Liver (tissue), 9 donors: Measurements from ENCODE around the gene RAB3A. TPM values are rescaled to one million over a fixed set of nuclear protein-coding genes. Genes with fewer than 3 reads are reported as not detected.

Source experiments
- DNase-seq: peaks from one replicate; pipeline ENCODE4 v3.0.0-alpha.2; 2017; ENCODE audit warnings: low spot score
- H3K27ac ChIP-seq, 2 donors: one replicate each; pipeline ENCODE4 v1.7.0; 2013; ENCODE audit warnings: inconsistent platforms in 2 of 2, low read length in 2 of 2, control low read depth in 1 of 2, low read depth in 1 of 2, mild to moderate bottlenecking in 1 of 2
- H3K27me3 ChIP-seq, 4 donors: one replicate each; pipeline versions ENCODE4 v1.6.1 to v1.7.0; 2013; ENCODE audit warnings: low read length in 3 of 4, inconsistent platforms in 1 of 4, mild to moderate bottlenecking in 1 of 4, moderate library complexity in 1 of 4; ENCODE audit not compliant: control insufficient read depth in 4 of 4, insufficient read depth in 4 of 4
- H3K36me3 ChIP-seq, 4 donors: one replicate each; pipeline versions ENCODE4 v1.6.1 to v1.7.0; 2013; ENCODE audit warnings: low read length in 3 of 4, mild to moderate bottlenecking in 3 of 4, low read depth in 1 of 4, moderate library complexity in 1 of 4; ENCODE audit not compliant: control insufficient read depth in 4 of 4, insufficient read depth in 3 of 4
- H3K4me1 ChIP-seq, 4 donors: one replicate each; pipeline versions ENCODE4 v1.6.1 to v1.7.0; 2013; ENCODE audit warnings: low read length in 3 of 4, mild to moderate bottlenecking in 3 of 4, moderate library complexity in 1 of 4; ENCODE audit not compliant: control insufficient read depth in 4 of 4, insufficient read depth in 4 of 4
- H3K4me3 ChIP-seq, 3 donors: one replicate each; pipeline versions ENCODE4 v1.6.1 to v1.7.0; 2013; ENCODE audit warnings: low read length in 3 of 3, control low read depth in 1 of 3, low read depth in 1 of 3, mild to moderate bottlenecking in 1 of 3
- H3K9ac ChIP-seq, 2 donors: one replicate each; pipeline ENCODE4 v1.7.0; 2013; ENCODE audit warnings: low read length in 2 of 2, mild to moderate bottlenecking in 2 of 2, moderate library complexity in 2 of 2, control low read depth in 1 of 2, low read depth in 1 of 2
- H3K9me3 ChIP-seq, 4 donors: one replicate each; pipeline versions ENCODE4 v1.6.1 to v1.7.0; 2013; ENCODE audit warnings: low read length in 3 of 4; ENCODE audit not compliant: control insufficient read depth in 4 of 4
- EGR1 ChIP-seq, 2 donors: IDR thresholded peaks; 2 replicates each; pipeline ENCODE4 v1.6.1; 2016 to 2018; ENCODE audit warnings: antibody characterized with exemption in 2 of 2, low read depth in 2 of 2
- FOXA2 ChIP-seq: IDR thresholded peaks from 2 replicates; pipeline ENCODE4 v1.6.1; 2016; ENCODE audit warnings: antibody characterized with exemption
- GABPA ChIP-seq, 2 donors: IDR thresholded peaks in 1 of 2; conservative IDR thresholded peaks in 1 of 2; 2 replicates each; pipeline ENCODE4 v1.6.1; 2016; ENCODE audit warnings: antibody characterized with exemption in 2 of 2, mild to moderate bottlenecking in 1 of 2, moderate library complexity in 1 of 2
- HNF4A ChIP-seq, 2 donors: conservative IDR thresholded peaks; 2 replicates each; pipeline ENCODE4 v1.6.1; 2016; ENCODE audit warnings: antibody characterized with exemption in 2 of 2, mild to moderate bottlenecking in 2 of 2
- HNF4G ChIP-seq: IDR thresholded peaks from 2 replicates; pipeline ENCODE4 v1.6.1; 2016; ENCODE audit warnings: antibody characterized with exemption
- NR2F2 ChIP-seq: IDR thresholded peaks from 2 replicates; pipeline ENCODE4 v1.6.1; 2016; ENCODE audit warnings: antibody characterized with exemption
- RAD21 ChIP-seq, 2 donors: IDR thresholded peaks; 2 replicates each; pipeline ENCODE4 v1.6.1; 2016; ENCODE audit warnings: antibody characterized with exemption in 2 of 2, mild to moderate bottlenecking in 2 of 2
- SP1 ChIP-seq: IDR thresholded peaks from 2 replicates; pipeline ENCODE4 v1.6.1; 2018; ENCODE audit warnings: antibody characterized with exemption, mild to moderate bottlenecking
- YY1 ChIP-seq: IDR thresholded peaks from 2 replicates; pipeline ENCODE4 v1.6.1; 2016; ENCODE audit warnings: antibody characterized with exemption, mild to moderate bottlenecking
- WGBS: extraction: QIAGEN DNeasy Blood & Tissue Kit; methylation state at CpG from one replicate; pipeline ENCODE4 v1.1.7; 2013; 5-methylcytosine and 5-hydroxymethylcytosine counted together
- polyA plus RNA-seq, 2 donors: library from polyadenylated mRNA; stranded (reverse) in 1 of 2; unstranded in 1 of 2; fragments of 200-250 nt in 1 of 2; fragments of >200 nt in 1 of 2; fragmentation: Nextera tagmentation in 1 of 2; extraction: Ambion mirVana in 1 of 2; gene quantifications; one replicate each; pipeline versions ENCODE4 v1.2.1 to v1.2.3, GENCODE V29; 2013 to 2015
- total RNA-seq, 2 donors: library from RNA; depleted of rRNA; stranded (reverse); fragments of >200 nt; gene quantifications; one replicate each; pipeline ENCODE4 v1.2.3, GENCODE V29; 2014
- TF ChIP-seq, protein P1 (sequence below): IDR thresholded peaks from 2 replicates; pipeline ENCODE4 v1.6.1; 2016; ENCODE audit warnings: antibody characterized with exemption
- TF ChIP-seq, protein P2 (sequence below): IDR thresholded peaks from 2 replicates; pipeline ENCODE4 v1.6.1; 2016; ENCODE audit warnings: antibody characterized with exemption
- TF ChIP-seq, protein P3 (sequence below): fragments of 150-350 bp; IDR thresholded peaks from 2 replicates; pipeline ENCODE4 v1.5.1; 2017; ENCODE audit warnings: improper control_type of control experiment, low read depth, low read length; ENCODE audit not compliant: missing input control
- TF ChIP-seq, protein P4 (sequence below): IDR thresholded peaks from 2 replicates; pipeline ENCODE4 v1.6.1; 2016; ENCODE audit warnings: antibody characterized with exemption, mild to moderate bottlenecking
- donor health status: healthy.
- donor health status: healthy.
- donor health status: healthy.
- donor health status: healthy.
- donor health status: healthy.

The RAB3A gene
- total and polyA plus RNA-seq, 4 donors, result 0.33 to 1.7 (median 0.79) TPM

DNA sequence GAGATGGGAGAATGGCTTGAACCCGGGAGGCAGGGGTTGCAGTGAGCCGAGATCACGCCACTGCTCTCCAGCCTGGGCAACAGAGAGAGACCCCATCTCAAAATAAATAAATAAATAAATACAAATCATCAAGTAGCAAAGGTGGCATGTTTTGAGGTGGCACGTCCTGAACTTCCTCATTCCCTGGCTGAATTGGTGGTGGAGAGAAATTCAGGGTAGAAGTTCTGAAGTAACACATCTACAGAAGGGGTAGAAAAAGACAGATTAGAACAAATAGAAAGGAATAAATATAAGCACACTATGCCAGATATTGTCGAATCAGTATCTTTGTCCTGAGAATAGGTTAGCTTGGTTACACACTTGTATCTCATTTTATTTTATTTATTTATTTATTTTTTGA, 23.9 kb downstream of the RAB3A start:
- DNase-seq, result no peak
- H3K4me1 ChIP-seq, result no peaks in the 10 kb centered on the region
- no peak overlapping the region for H3K4me3 ChIP-seq
- no peak overlapping the region for H3K27ac ChIP-seq
- H3K27me3 ChIP-seq, result no peaks in the 10 kb centered on the region
- TF ChIP-seq NR2F2, result no peak
- TF ChIP-seq GABPA (IDR thresholded peaks at IDR 0.05 in 1 of 2, conservative IDR thresholded peaks at IDR 0.05 in 1 of 2), result no peak
- TF ChIP-seq, protein P1, sequence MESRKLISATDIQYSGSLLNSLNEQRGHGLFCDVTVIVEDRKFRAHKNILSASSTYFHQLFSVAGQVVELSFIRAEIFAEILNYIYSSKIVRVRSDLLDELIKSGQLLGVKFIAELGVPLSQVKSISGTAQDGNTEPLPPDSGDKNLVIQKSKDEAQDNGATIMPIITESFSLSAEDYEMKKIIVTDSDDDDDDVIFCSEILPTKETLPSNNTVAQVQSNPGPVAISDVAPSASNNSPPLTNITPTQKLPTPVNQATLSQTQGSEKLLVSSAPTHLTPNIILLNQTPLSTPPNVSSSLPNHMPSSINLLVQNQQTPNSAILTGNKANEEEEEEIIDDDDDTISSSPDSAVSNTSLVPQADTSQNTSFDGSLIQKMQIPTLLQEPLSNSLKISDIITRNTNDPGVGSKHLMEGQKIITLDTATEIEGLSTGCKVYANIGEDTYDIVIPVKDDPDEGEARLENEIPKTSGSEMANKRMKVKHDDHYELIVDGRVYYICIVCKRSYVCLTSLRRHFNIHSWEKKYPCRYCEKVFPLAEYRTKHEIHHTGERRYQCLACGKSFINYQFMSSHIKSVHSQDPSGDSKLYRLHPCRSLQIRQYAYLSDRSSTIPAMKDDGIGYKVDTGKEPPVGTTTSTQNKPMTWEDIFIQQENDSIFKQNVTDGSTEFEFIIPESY, result no peak
- TF ChIP-seq HNF4G, result no peak
- no peak for TF ChIP-seq EGR1 (IDR thresholded peaks at IDR 0.05; ENCODE audit: low read depth in 2 of 2)
- no peak for TF ChIP-seq YY1
- TF ChIP-seq, protein P2, sequence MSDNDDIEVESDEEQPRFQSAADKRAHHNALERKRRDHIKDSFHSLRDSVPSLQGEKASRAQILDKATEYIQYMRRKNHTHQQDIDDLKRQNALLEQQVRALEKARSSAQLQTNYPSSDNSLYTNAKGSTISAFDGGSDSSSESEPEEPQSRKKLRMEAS, result no peak
- TF ChIP-seq SP1, result no peak
- TF ChIP-seq, protein P3, sequence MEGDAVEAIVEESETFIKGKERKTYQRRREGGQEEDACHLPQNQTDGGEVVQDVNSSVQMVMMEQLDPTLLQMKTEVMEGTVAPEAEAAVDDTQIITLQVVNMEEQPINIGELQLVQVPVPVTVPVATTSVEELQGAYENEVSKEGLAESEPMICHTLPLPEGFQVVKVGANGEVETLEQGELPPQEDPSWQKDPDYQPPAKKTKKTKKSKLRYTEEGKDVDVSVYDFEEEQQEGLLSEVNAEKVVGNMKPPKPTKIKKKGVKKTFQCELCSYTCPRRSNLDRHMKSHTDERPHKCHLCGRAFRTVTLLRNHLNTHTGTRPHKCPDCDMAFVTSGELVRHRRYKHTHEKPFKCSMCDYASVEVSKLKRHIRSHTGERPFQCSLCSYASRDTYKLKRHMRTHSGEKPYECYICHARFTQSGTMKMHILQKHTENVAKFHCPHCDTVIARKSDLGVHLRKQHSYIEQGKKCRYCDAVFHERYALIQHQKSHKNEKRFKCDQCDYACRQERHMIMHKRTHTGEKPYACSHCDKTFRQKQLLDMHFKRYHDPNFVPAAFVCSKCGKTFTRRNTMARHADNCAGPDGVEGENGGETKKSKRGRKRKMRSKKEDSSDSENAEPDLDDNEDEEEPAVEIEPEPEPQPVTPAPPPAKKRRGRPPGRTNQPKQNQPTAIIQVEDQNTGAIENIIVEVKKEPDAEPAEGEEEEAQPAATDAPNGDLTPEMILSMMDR, result no peak
- TF ChIP-seq RAD21 (IDR thresholded peaks at IDR 0.05), result no peak
- TF ChIP-seq FOXA2, result no peak
- H3K36me3 ChIP-seq, result peaks cover 0 to 3% (median under 1%) of the 10 kb centered on the region in 4 donors
- WGBS, result 92% methylated on average over 5 of the region's 5 CpGs
- no peak overlapping the region for H3K9ac ChIP-seq
- no peaks in the 10 kb centered on the region for H3K9me3 ChIP-seq

DNA sequence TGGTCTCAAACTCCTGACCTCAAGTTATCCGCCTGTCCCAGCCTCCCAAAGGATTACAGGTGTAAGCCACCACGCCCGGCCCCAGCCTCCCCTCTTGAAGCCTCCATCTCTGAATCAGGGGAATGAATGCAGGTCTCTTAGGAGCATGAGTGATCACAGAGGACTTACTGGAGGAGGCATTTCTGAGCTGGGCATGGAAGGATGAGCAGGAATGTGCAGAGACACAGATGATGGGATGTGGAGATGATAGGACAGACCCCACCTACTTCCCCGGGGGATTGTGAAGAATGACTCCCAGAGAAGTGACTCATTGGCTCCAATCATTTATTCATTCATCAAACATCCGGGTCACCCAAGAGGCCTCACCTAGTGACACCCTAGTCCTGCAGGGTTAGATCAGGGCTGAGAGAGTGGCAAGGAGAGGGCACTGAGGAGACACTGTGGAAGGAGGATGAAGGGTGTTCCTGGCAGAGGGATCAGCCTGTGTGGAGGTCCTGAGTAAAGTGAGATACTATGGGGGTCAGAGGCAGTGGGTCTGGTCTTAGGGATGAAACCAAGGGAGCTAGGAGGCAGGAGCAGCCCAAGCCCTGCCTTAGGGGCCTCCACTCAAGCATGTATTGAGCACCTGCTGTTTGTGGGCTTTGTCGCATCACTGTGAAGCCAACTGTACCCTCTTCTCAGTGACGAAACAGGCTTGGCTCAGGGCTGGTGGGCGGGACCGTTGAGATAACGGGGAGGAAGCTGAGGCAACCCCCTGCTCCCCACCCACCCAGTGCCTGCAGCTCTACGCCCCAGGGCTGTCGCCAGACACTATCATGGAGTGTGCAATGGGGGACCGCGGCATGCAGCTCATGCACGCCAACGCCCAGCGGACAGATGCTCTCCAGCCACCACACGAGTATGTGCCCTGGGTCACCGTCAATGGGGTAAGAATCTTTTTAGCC, 27.2 kb downstream of the RAB3A start:
- H3K9ac ChIP-seq, result no peak overlapping the region
- no peaks in the 10 kb centered on the region for H3K9me3 ChIP-seq
- TF ChIP-seq HNF4A (conservative IDR thresholded peaks at IDR 0.05), result no peak
- TF ChIP-seq, protein P4, sequence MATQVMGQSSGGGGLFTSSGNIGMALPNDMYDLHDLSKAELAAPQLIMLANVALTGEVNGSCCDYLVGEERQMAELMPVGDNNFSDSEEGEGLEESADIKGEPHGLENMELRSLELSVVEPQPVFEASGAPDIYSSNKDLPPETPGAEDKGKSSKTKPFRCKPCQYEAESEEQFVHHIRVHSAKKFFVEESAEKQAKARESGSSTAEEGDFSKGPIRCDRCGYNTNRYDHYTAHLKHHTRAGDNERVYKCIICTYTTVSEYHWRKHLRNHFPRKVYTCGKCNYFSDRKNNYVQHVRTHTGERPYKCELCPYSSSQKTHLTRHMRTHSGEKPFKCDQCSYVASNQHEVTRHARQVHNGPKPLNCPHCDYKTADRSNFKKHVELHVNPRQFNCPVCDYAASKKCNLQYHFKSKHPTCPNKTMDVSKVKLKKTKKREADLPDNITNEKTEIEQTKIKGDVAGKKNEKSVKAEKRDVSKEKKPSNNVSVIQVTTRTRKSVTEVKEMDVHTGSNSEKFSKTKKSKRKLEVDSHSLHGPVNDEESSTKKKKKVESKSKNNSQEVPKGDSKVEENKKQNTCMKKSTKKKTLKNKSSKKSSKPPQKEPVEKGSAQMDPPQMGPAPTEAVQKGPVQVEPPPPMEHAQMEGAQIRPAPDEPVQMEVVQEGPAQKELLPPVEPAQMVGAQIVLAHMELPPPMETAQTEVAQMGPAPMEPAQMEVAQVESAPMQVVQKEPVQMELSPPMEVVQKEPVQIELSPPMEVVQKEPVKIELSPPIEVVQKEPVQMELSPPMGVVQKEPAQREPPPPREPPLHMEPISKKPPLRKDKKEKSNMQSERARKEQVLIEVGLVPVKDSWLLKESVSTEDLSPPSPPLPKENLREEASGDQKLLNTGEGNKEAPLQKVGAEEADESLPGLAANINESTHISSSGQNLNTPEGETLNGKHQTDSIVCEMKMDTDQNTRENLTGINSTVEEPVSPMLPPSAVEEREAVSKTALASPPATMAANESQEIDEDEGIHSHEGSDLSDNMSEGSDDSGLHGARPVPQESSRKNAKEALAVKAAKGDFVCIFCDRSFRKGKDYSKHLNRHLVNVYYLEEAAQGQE, result no peak
- DNase-seq, result no peak
- H3K27me3 ChIP-seq, result no peaks in the 10 kb centered on the region
- H3K4me3 ChIP-seq, result no peak overlapping the region
- peaks cover 4 to 13% (median 8%) of the 10 kb centered on the region in 4 donors for H3K4me1 ChIP-seq
- H3K27ac ChIP-seq, result no peak overlapping the region
- H3K36me3 ChIP-seq, result peaks cover 0 to 3% (median under 1%) of the 10 kb centered on the region in 4 donors
- 93% methylated on average over 19 of the region's 19 CpGs for WGBS
